Kidney epithelial cell (primary cell): ENCODE measurements around the gene LFNG. TPM values are rescaled to one million over a fixed set of nuclear protein-coding genes. Genes with fewer than 3 reads are reported as not detected.

Experiments used
- DNase-seq: peaks from one replicate; pipeline ENCODE4 v3.0.0-alpha.2; 2010; ENCODE audit warnings: low read depth
- H3K27me3 ChIP-seq: 2 replicates; pipeline ENCODE4 v1.6.0; 2011; ENCODE audit warnings: low read length; ENCODE audit not compliant: control insufficient read depth, insufficient read depth
- H3K36me3 ChIP-seq: 2 replicates; pipeline ENCODE4 v1.5.1; 2011; ENCODE audit warnings: low read length; ENCODE audit not compliant: control insufficient read depth, insufficient read depth
- H3K4me3 ChIP-seq: 2 replicates; pipeline ENCODE4 v1.5.1; 2011; ENCODE audit warnings: low read depth, mild to moderate bottlenecking, control low read depth, low read length
- CTCF ChIP-seq: IDR thresholded peaks from 2 replicates; pipeline ENCODE4 v1.5.1; 2011; ENCODE audit warnings: mild to moderate bottlenecking, moderate library complexity, low read length, control low read depth, inconsistent platforms; ENCODE audit not compliant: insufficient read depth, poor library complexity, severe bottlenecking
- total RNA-seq: library from RNA; depleted of rRNA; stranded (reverse); fragments of >200 nt; gene quantifications from 2 replicates; pipeline ENCODE4 v1.2.3, GENCODE V29; 2015

Gene LFNG
- total RNA-seq, 1 donor from 2014 or later: 39.7 TPM

- DNase-seq: no peak
- no peaks in the 10 kb centered on the region for H3K36me3 ChIP-seq
- no peaks in the 10 kb centered on the region for H3K27me3 ChIP-seq
- TF ChIP-seq CTCF: no peak
- H3K4me3 ChIP-seq: no peak overlapping the region
Measured at GRCh38 chr7:2544541-2545188, 25.1 kb downstream of the LFNG start.

DNA sequence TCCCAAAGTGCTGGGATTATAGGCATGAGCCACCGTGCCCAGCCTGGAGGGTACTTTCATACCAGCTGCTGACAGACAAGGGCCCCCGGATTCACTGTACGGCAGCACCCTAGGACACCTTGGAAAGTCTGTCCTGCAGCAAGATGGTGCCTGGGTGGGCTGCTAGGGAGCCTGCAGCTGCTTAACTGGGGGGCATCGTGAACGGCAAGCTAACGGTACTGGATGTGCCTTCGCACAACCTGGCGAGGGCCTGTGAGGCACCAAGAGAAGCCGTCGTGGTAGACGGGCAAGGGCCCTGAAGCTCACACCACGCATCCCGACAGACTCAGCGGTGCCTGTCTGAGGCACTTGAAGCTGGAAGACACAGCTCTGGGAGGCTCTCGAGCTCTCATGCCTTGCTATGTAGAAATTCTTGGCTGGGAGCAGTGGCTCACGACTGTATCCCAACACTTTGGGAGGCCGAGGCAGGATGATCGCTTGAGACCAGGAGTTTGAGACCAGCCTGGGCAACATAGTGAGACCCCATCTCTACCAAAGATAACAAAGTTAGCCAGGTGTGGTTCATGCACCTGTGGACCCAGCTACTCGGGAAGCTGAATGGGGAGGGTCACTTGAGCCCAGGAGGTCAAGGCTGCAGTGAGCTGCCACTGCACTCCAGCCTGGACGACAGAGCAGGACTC, 26.3 kb downstream of the LFNG start:
- Histone ChIP-seq H3K27me3 (no peaks in the 10 kb centered on the region), H3K36me3 (no peaks in the 10 kb centered on the region), H3K4me3 (no peak overlapping the region)
- no peak for TF ChIP-seq CTCF
- DNase-seq: no peak

GRCh38 chr7:2546776-2547586, 27.4 kb downstream of the LFNG start:
- Histone ChIP-seq H3K4me3 (no peak overlapping the region), H3K27me3 (no peaks in the 10 kb centered on the region), H3K36me3 (no peaks in the 10 kb centered on the region)
- no peak for DNase-seq
- TF ChIP-seq CTCF: no peak

DNA sequence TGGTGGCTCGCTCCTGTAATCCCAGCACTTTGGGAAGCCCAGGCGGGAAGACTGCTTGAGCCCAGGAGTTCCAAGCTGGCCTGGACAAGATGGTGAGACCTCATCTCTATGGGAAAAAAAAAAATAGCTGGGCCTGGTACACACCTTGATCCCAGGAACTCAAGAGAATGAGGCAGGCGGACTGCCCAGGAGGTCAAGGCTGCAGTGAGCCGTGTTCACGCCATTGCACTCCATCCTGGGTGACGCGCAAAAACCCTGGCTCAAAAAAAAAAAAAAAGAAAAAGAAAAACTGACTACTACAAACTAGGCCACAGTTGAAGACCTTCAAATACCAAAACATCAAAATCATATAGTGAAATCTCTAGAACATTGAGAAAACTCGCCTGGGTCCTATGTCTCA, 31.8 kb downstream of the LFNG start:
- H3K4me3 ChIP-seq: no peak overlapping the region
- no peaks in the 10 kb centered on the region for H3K36me3 ChIP-seq
- H3K27me3 ChIP-seq: no peaks in the 10 kb centered on the region
- no peak for DNase-seq
- TF ChIP-seq CTCF: no peak

DNA sequence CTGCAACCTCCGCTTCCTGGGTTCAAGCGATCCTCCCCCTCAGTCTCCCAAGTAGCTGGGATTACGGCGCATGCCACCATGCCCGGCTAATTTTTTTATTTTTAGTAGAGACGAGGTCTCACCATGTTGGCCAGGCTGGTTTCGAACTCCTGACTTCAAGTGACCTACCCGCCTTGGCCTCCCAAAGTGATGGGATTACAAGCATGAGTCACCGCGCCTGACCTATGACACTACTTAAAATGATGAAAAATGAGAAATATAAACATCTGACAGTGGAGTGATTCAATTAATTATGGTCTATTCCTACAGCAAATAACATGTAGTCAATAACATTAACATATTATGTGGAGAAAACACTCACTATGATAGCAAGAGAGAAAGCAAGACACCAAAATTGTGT, 33.5 kb downstream of the LFNG start:
- TF ChIP-seq CTCF: no peak
- no peak for DNase-seq
- no peak overlapping the region for H3K4me3 ChIP-seq

More for the DNA sequence above, 33.5 kb downstream of the LFNG start:
- Histone ChIP-seq H3K27me3 (no peaks in the 10 kb centered on the region), H3K36me3 (no peaks in the 10 kb centered on the region)
